H1 (cell line): ENCODE measurements around the gene EVPL. TPM values are rescaled to one million over a fixed set of nuclear protein-coding genes. Genes with fewer than 3 reads are reported as not detected.

Experiments used
- CTCF ChIA-PET: fragments of 300-600 bp; sonication (Branson Sonifier 250); formaldehyde crosslinking; loops from one replicate; lab custom pipeline; 2021; ENCODE audit not compliant: partially characterized antibody; lab: Charles Lee
- POLR2A ChIA-PET: fragments of 300-600 bp; sonication (Branson Sonifier 250); formaldehyde crosslinking; loops from one replicate; lab custom pipeline; 2021; ENCODE audit warnings: inconsistent platforms; ENCODE audit not compliant: partially characterized antibody; lab: Charles Lee
- DNase-seq, 2 experiments: peaks; one replicate each; pipeline versions ENCODE4 v3.0.0 to v3.0.0-alpha.2; 2010 to 2022; ENCODE audit warnings: low spot score in 2 of 2, low read depth in 1 of 2, mixed read lengths in 1 of 2
- FAIRE-seq: peaks from 2 replicates; lab custom pipeline; 2011; peaks lifted over from hg19 to GRCh38; lab: Jason Lieb, UNC
- H2AFZ ChIP-seq: 2 replicates; pipeline ENCODE4 v1.8.1; 2012; ENCODE audit warnings: low read length, inconsistent platforms
- H2AK5ac ChIP-seq: 2 replicates; pipeline ENCODE4 v1.6.1; 2013; ENCODE audit warnings: low read depth, low read length
- H2BK120ac ChIP-seq: replicated peaks from 2 replicates; pipeline ENCODE3; 2013; ENCODE audit warnings: low read depth, low read length, inconsistent platforms
- H2BK12ac ChIP-seq: 2 replicates; pipeline ENCODE4 v1.6.1; 2013; ENCODE audit warnings: low read depth, low read length
- H2BK15ac ChIP-seq: 2 replicates; pipeline ENCODE4 v1.6.1; 2013; ENCODE audit warnings: low read length
- H2BK20ac ChIP-seq: 2 replicates; pipeline ENCODE4 v1.6.1; 2013; ENCODE audit warnings: low read length
- H2BK5ac ChIP-seq: 2 replicates; pipeline ENCODE4 v1.6.1; 2013; ENCODE audit warnings: low read depth, low read length
- H3K14ac ChIP-seq: 2 replicates; pipeline ENCODE4 v1.6.1; 2013; ENCODE audit warnings: inconsistent platforms; ENCODE audit not compliant: insufficient read length
- H3K18ac ChIP-seq: 2 replicates; pipeline ENCODE4 v1.6.1; 2013; ENCODE audit warnings: low read length; ENCODE audit errors: extremely low read depth
- H3K23ac ChIP-seq: 2 replicates; pipeline ENCODE4 v1.6.1; 2013; ENCODE audit warnings: inconsistent platforms; ENCODE audit not compliant: insufficient read length
- H3K23me2 ChIP-seq: 2 replicates; pipeline ENCODE4 v1.6.1; 2013; ENCODE audit warnings: low read depth, low read length
- H3K27ac ChIP-seq: 2 replicates; pipeline ENCODE4 v1.6.1; 2011; ENCODE audit warnings: low read depth, low read length, inconsistent platforms
- H3K27me3 ChIP-seq, 4 experiments: replicated peaks in 1 of 4; 1 replicate in 1 of 4; 2 replicates in 3 of 4; pipeline versions ENCODE4 v1.6.1 to v1.8.1; 2011 to 2013; ENCODE audit warnings: low read length in 3 of 4, mild to moderate bottlenecking in 3 of 4, inconsistent platforms in 2 of 4, mixed read lengths in 2 of 4, moderate library complexity in 1 of 4; ENCODE audit not compliant: control insufficient read depth in 3 of 4, insufficient read depth in 3 of 4; ENCODE audit errors: extremely low read depth in 1 of 4
- H3K36me3 ChIP-seq, 4 experiments: 2 replicates each; pipeline versions ENCODE4 v1.6.1 to v1.8.1; 2011 to 2013; ENCODE audit warnings: mild to moderate bottlenecking in 4 of 4, low read length in 3 of 4, moderate library complexity in 2 of 4, control low read depth in 1 of 4, inconsistent platforms in 1 of 4; ENCODE audit not compliant: insufficient read depth in 4 of 4, control insufficient read depth in 2 of 4
- H3K4ac ChIP-seq: replicated peaks from 2 replicates; pipeline ENCODE3; 2013; ENCODE audit warnings: low read length, low read depth, mixed read lengths, inconsistent platforms; ENCODE audit not compliant: insufficient read length
- H3K4me1 ChIP-seq, 4 experiments: replicated peaks in 1 of 4; 1 replicate in 1 of 4; 2 replicates in 3 of 4; pipeline versions ENCODE4 v1.6.1 to v1.8.1; 2011 to 2013; ENCODE audit warnings: low read length in 3 of 4, inconsistent platforms in 2 of 4, mixed read lengths in 1 of 4; ENCODE audit not compliant: insufficient read depth in 4 of 4, control insufficient read depth in 3 of 4
- H3K4me2 ChIP-seq, 2 experiments: 2 replicates each; pipeline versions ENCODE4 v1.6.1 to v1.8.1; 2011 to 2013; ENCODE audit warnings: low read depth in 2 of 2, low read length in 2 of 2, control low read depth in 1 of 2, inconsistent platforms in 1 of 2, mild to moderate bottlenecking in 1 of 2; ENCODE audit not compliant: insufficient read depth in 1 of 2
- H3K4me3 ChIP-seq, 4 experiments: fragments of 200-600, 300-600 bp in 1 of 4; sonication (generic), shearing (Covaris generic), sonication (Bioruptor Twin) in 1 of 4; 2 replicates each; pipeline versions ENCODE4 v1.5.1 to v1.8.1; 2011 to 2016; ENCODE audit warnings: low read length in 4 of 4, low read depth in 3 of 4, control low read depth in 2 of 4, inconsistent platforms in 2 of 4, mild to moderate bottlenecking in 2 of 4, mixed read lengths in 1 of 4, moderate library complexity in 1 of 4; ENCODE audit not compliant: insufficient read depth in 2 of 4; ENCODE audit errors: extremely low read depth in 1 of 4
- H3K56ac ChIP-seq: replicated peaks from 2 replicates; pipeline ENCODE3; 2013; ENCODE audit warnings: low read depth, mild to moderate bottlenecking, mixed read lengths, low read length, inconsistent platforms; ENCODE audit not compliant: insufficient read length
- H3K79me1 ChIP-seq: 2 replicates; pipeline ENCODE4 v1.6.1; 2013; ENCODE audit warnings: low read depth, low read length, control low read depth
- H3K79me2 ChIP-seq, 2 experiments: 2 replicates each; pipeline versions ENCODE4 v1.6.1 to v1.8.1; 2012 to 2013; ENCODE audit warnings: low read length in 2 of 2, mild to moderate bottlenecking in 2 of 2, inconsistent platforms in 1 of 2; ENCODE audit not compliant: insufficient read depth in 2 of 2, control insufficient read depth in 1 of 2
- H3K9ac ChIP-seq, 4 experiments: replicated peaks in 1 of 4; 1 replicate in 1 of 4; 2 replicates in 3 of 4; pipeline versions ENCODE4 v1.6.1 to v1.8.1; 2011 to 2013; ENCODE audit warnings: low read depth in 3 of 4, low read length in 3 of 4, control low read depth in 2 of 4, mild to moderate bottlenecking in 2 of 4, moderate library complexity in 2 of 4, inconsistent platforms in 1 of 4; ENCODE audit errors: extremely low read depth in 1 of 4
- H3K9me3 ChIP-seq, 2 experiments: 2 replicates each; pipeline versions ENCODE4 v1.6.1 to v1.8.1; 2012 to 2013; ENCODE audit warnings: mild to moderate bottlenecking in 2 of 2, moderate library complexity in 2 of 2, control low read depth in 1 of 2, inconsistent platforms in 1 of 2, low read depth in 1 of 2, low read length in 1 of 2, mixed read lengths in 1 of 2; ENCODE audit not compliant: insufficient read depth in 2 of 2
- H4K20me1 ChIP-seq, 2 experiments: replicated peaks in 1 of 2; 2 replicates each; pipeline versions ENCODE3 to v1.8.1; 2011 to 2013; ENCODE audit warnings: inconsistent platforms in 2 of 2, low read length in 2 of 2, mild to moderate bottlenecking in 1 of 2; ENCODE audit not compliant: insufficient read depth in 2 of 2, control insufficient read depth in 1 of 2
- H4K5ac ChIP-seq: 2 replicates; pipeline ENCODE4 v1.6.1; 2013; ENCODE audit warnings: low read length, low read depth, mixed read lengths, inconsistent platforms; ENCODE audit not compliant: insufficient read length
- H4K8ac ChIP-seq: 2 replicates; pipeline ENCODE4 v1.8.0; 2013; ENCODE audit warnings: mild to moderate bottlenecking, moderate library complexity, low read length, inconsistent platforms; ENCODE audit not compliant: insufficient read depth; ENCODE audit errors: extremely low read depth
- H4K91ac ChIP-seq: replicated peaks from 2 replicates; pipeline ENCODE3; 2013; ENCODE audit warnings: low read length, mixed read lengths, inconsistent platforms; ENCODE audit not compliant: insufficient read length
- ATF2 ChIP-seq: IDR thresholded peaks from 2 replicates; pipeline ENCODE4 v1.6.1; 2012; ENCODE audit warnings: low read length, inconsistent platforms
- BCL11A ChIP-seq, 2 experiments: IDR thresholded peaks; one replicate each; pipeline ENCODE4 v1.6.1; 2011; ENCODE audit warnings: low read depth in 2 of 2, low read length in 2 of 2, mild to moderate bottlenecking in 2 of 2
- BRCA1 ChIP-seq: IDR thresholded peaks from 2 replicates; pipeline ENCODE4 v1.6.1; 2012; ENCODE audit warnings: low read depth, low read length, improper control_type of control experiment
- CBX5 ChIP-seq: fragments of 300-800, 300-1000 bp; sonication (generic); IDR thresholded peaks from 2 replicates; pipeline ENCODE4 v1.7.1; 2016; ENCODE audit warnings: antibody characterized with exemption, low read length, low read depth
- HDAC6 ChIP-seq: IDR thresholded peaks from one replicate; pipeline ENCODE4 v1.7.1; 2012; ENCODE audit warnings: low read depth, mild to moderate bottlenecking, inconsistent platforms, low read length, moderate library complexity
- MAFK ChIP-seq: IDR thresholded peaks from 2 replicates; pipeline ENCODE4 v1.6.1; 2012; ENCODE audit warnings: low read depth, mild to moderate bottlenecking, improper control_type of control experiment, low read length
- NANOG ChIP-seq: IDR thresholded peaks from 2 replicates; pipeline ENCODE4 v1.6.1; 2011; ENCODE audit warnings: low read length, low read depth, mild to moderate bottlenecking, inconsistent platforms; ENCODE audit not compliant: insufficient read depth, poor library complexity, severe bottlenecking
- POU5F1 ChIP-seq: IDR thresholded peaks from 2 replicates; pipeline ENCODE4 v1.6.1; 2011; ENCODE audit warnings: low read depth, mild to moderate bottlenecking, low read length, moderate library complexity
- RBBP5 ChIP-seq: IDR thresholded peaks from 2 replicates; pipeline ENCODE4 v1.7.1; 2012; ENCODE audit warnings: low read depth, mild to moderate bottlenecking, inconsistent platforms, low read length, moderate library complexity, borderline replicate concordance
- RFX5 ChIP-seq: IDR thresholded peaks from 2 replicates; pipeline ENCODE4 v1.6.1; 2011; ENCODE audit warnings: low read depth, low read length, improper control_type of control experiment, borderline replicate concordance
- SP4 ChIP-seq: IDR thresholded peaks from 2 replicates; pipeline ENCODE4 v1.6.1; 2012; ENCODE audit warnings: low read length, inconsistent platforms
- TAF7 ChIP-seq: optimal IDR thresholded peaks from 2 replicates; pipeline ENCODE3; 2011; ENCODE audit warnings: low read depth, mild to moderate bottlenecking, inconsistent platforms, low read length, moderate library complexity, borderline replicate concordance
- ZNF274 ChIP-seq: IDR thresholded peaks from 2 replicates; pipeline ENCODE4 v1.7.0; 2012; ENCODE audit warnings: low read length, borderline replicate concordance; ENCODE audit errors: extremely low read depth
- WGBS, 2 experiments: shearing (Covaris generic) in 1 of 2; methylation state at CpG; one replicate each; pipeline versions ENCODE4 v1.1.6 to v1.1.7; 2013 to 2015; ENCODE audit warnings: low lambda C conversion rate in 2 of 2, mixed read lengths in 2 of 2, inconsistent platforms in 1 of 2, low coverage in 1 of 2, missing lambda C conversion rate in 1 of 2; ENCODE audit not compliant: insufficient replicate concordance in 2 of 2, insufficient coverage in 1 of 2, insufficient read length in 1 of 2; ENCODE audit errors: extremely low coverage in 1 of 2, missing lambda C conversion rate in 1 of 2; 5-methylcytosine and 5-hydroxymethylcytosine counted together
- polyA plus RNA-seq, 7 experiments: library from polyadenylated mRNA; depleted of rRNA in 3 of 7; stranded (reverse) in 5 of 7; unstranded in 2 of 7; fragments of >200 nt in 5 of 7; fragments of 200-250 nt in 2 of 7; gene quantifications; 1 replicate in 5 of 7; 2 replicates in 1 of 7; 4 replicates in 1 of 7; pipeline versions ENCODE4 v1.2.1 to v1.2.3, GENCODE V29; 2011 to 2013; ENCODE audit warnings: missing spikeins in 2 of 7, mixed read lengths in 2 of 7
- total RNA-seq: library from RNA; stranded (reverse); fragmentation: NEBNext Ultra II Directional; extraction: Animal tissue kit (Norgen Biotek cat#: 25700); gene quantifications from 2 replicates; pipeline ENCODE4 v1.2.1, GENCODE V29; 2021

EVPL gene
- total and polyA plus RNA-seq, 2 of the 8 experiments (the other 6 are each of a cell fraction or from before 2014, with no cell fraction given) = 0.20 to 0.99 TPM

GRCh38 chr17:76022285-76022684 is 4.8 kb downstream of the EVPL start:
- no peak for DNase-seq
- Histone ChIP-seq H3K79me1 (no peaks in the 10 kb centered on the region), H3K79me2 (no peaks in the 10 kb centered on the region), H4K20me1 (no peaks in the 10 kb centered on the region), H3K4me1 (peaks cover 0 to 3% (median 1%) of the 10 kb centered on the region in 4 experiments; a peak in 3 of 7 replicates), H3K18ac (no peak overlapping the region), H3K56ac (no peak overlapping the region), H3K23me2 (no peaks in the 10 kb centered on the region), H3K14ac (no peak overlapping the region), H3K4me2 (no peak overlapping the region), H2BK20ac (no peak overlapping the region), H3K27me3 (no peaks in the 10 kb centered on the region), H4K8ac (no peak overlapping the region), H3K9ac (no peak overlapping the region), H4K91ac (no peak overlapping the region), H3K36me3 (no peaks in the 10 kb centered on the region), H2BK12ac (no peak overlapping the region), H3K9me3 (no peaks in the 10 kb centered on the region), H2BK120ac (no peak overlapping the region), H2BK5ac (no peak overlapping the region), H2AK5ac (no peak overlapping the region), H3K4ac (no peak overlapping the region), H3K4me3 (no peak overlapping the region), H4K5ac (no peak overlapping the region), H2AFZ (no peak overlapping the region), H3K23ac (no peak overlapping the region), H2BK15ac (no peak overlapping the region), H3K27ac (no peak overlapping the region)
- 91% methylated on average over 24 of the region's 24 CpGs; no CpG with 5 or more reads in 1 of the 2 experiments for WGBS, 2 experiments
- CTCF ChIA-PET = interaction anchor here (0.6 to 32.0 kb wide), 4 partner anchors 8 to 276 kb away, joined by 3 to 885 read pairs (median 4); partner anchors contain the start of genes MRPL38 and TRIM65
- no peak for FAIRE-seq
- POLR2A ChIA-PET = interaction anchor here (1.8 kb wide), 1 partner anchor 8 kb away, joined by 4 read pairs; no protein-coding TSS in a partner anchor
- no peak for TF ChIP-seq ATF2
- TF ChIP-seq MAFK = no peak
- no peak for TF ChIP-seq HDAC6
- no peak for TF ChIP-seq RBBP5
- no peak for TF ChIP-seq SP4
- TF ChIP-seq CBX5 = no peak
- TF ChIP-seq BRCA1 = no peak
- TF ChIP-seq TAF7 = no peak
- TF ChIP-seq RFX5 = no peak
- no peak for TF ChIP-seq NANOG
- TF ChIP-seq POU5F1 = no peak
- no peak for TF ChIP-seq ZNF274
- TF ChIP-seq BCL11A (IDR thresholded peaks at IDR 0.05; ENCODE audit: low read depth in 2 of 2, low read length in 2 of 2) = no peak
